GM10266 (cell line): Measurements from ENCODE around the gene FGD6.

Source experiments
- DNase-seq: peaks from one replicate; pipeline ENCODE4 v3.0.0; 2012; ENCODE audit errors: extremely low spot score
- CTCF ChIP-seq: IDR thresholded peaks from 2 replicates; pipeline ENCODE4 v1.5.1; 2012; ENCODE audit warnings: mild to moderate bottlenecking, low read depth; ENCODE audit not compliant: control insufficient read depth, insufficient read depth; ENCODE audit errors: missing control alignments

Gene FGD6

GRCh38 chr12:95088379-95088778 is 128.9 kb downstream of the FGD6 start:
- DNase-seq: no peak
- TF ChIP-seq CTCF: no peak

GRCh38 chr12:95085612-95086011 is 131.7 kb downstream of the FGD6 start:
- no peak for DNase-seq
- TF ChIP-seq CTCF: no peak

- no peak for DNase-seq
- no peak for TF ChIP-seq CTCF
These were observed 133.3 kb downstream of the FGD6 start for GRCh38 chr12:95083938-95084337.

- no peak for DNase-seq
- TF ChIP-seq CTCF: no peak
These were observed 133.8 kb downstream of the FGD6 start for GRCh38 chr12:95083471-95083870.

GRCh38 chr12:95077341-95077740 is 139.9 kb downstream of the FGD6 start:
- DNase-seq: no peak
- TF ChIP-seq CTCF: no peak

GRCh38 chr12:95074766-95075165 is 142.5 kb downstream of the FGD6 start:
- TF ChIP-seq CTCF: no peak
- no peak for DNase-seq

GRCh38 chr12:95073698-95074520 is 143.4 kb downstream of the FGD6 start:
- DNase-seq: no peak
- TF ChIP-seq CTCF: peak; percentile 92
